ENCODE results near the gene DLG1.

The DLG1 gene

DNA sequence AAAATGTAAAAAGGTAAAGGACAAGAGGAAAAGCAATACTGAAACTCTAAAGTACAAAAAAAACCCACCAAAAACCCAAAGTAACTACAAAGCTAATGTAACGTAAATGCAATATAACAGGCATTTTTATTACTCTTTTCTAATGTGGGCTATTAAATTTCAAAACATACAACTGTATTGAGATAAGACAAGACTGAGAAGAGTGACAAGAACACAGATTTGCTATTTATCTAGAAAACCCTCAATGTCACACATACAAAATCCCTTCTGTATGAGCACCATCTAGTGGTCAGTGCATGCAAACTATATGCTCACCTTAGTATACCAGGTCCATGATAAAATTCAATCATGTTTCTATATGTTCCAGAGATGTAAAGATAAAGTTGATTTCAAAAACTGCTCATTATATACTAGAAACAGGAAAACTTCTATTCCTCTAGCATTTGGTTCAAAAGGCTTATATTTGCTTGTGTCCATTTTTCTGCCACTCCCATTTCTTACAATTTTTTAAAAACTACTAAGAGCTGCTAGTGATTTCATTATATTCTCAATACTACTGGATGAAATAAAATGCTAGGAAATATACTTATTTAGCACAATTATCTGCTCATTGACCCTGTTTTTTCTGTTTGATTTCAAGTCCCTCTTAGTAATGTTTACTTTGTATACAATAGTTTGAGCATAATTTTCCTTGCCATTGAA lies 111.4 kb downstream of the DLG1 start:
- TF ChIP-seq, protein P1, sequence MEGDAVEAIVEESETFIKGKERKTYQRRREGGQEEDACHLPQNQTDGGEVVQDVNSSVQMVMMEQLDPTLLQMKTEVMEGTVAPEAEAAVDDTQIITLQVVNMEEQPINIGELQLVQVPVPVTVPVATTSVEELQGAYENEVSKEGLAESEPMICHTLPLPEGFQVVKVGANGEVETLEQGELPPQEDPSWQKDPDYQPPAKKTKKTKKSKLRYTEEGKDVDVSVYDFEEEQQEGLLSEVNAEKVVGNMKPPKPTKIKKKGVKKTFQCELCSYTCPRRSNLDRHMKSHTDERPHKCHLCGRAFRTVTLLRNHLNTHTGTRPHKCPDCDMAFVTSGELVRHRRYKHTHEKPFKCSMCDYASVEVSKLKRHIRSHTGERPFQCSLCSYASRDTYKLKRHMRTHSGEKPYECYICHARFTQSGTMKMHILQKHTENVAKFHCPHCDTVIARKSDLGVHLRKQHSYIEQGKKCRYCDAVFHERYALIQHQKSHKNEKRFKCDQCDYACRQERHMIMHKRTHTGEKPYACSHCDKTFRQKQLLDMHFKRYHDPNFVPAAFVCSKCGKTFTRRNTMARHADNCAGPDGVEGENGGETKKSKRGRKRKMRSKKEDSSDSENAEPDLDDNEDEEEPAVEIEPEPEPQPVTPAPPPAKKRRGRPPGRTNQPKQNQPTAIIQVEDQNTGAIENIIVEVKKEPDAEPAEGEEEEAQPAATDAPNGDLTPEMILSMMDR (conservative IDR thresholded peaks at IDR 0.05), result peak; percentile 86
- H3K27ac ChIP-seq, result peak overlapping the region; percentile 37

DNA sequence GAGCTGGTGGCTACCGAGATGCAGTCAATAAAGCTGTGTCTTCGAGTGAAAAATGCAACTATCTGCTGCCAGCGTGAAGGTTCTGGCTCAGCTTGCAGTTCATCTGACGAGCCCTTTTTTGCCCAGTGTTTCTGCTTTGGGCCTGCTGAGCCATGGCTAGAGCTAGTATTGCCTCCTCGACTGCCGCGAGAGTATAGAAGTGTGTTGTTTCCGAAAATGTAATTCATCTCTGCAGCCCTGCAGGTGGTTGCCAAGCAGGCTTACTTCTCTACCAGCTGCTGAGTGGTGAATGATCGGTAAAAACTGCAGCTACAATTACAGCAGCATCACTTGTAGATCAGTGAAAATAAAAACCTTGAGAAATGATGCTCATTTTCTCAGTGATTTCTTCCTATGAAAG lies 114.8 kb downstream of the DLG1 start:
- TF ChIP-seq, protein P1 (conservative IDR thresholded peaks at IDR 0.05), result no peak

DNA sequence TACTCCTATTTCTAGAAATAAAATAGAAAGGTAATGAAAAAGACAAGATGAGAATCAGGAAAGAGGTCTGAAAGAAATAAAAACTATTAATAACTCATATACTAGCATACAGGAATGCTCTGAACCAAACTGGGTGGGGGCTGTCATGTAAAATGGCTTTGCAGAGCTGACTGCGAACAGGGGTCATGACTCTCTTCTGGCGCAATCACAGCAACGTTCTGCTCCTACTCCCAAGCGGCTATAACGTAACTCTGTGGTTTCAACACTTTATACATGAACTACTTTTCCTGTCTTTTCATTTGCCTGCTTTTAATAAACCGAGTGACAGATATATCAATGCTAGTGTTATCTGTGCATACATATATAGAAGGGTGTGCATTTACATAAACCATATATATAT lies 116.7 kb downstream of the DLG1 start:
- H3K27ac ChIP-seq, result no peak overlapping the region
- TF ChIP-seq, protein P1 (conservative IDR thresholded peaks at IDR 0.05), result no peak

More for the DNA sequence above, 114.8 kb downstream of the DLG1 start:
- H3K27ac ChIP-seq, result no peak overlapping the region

DNA sequence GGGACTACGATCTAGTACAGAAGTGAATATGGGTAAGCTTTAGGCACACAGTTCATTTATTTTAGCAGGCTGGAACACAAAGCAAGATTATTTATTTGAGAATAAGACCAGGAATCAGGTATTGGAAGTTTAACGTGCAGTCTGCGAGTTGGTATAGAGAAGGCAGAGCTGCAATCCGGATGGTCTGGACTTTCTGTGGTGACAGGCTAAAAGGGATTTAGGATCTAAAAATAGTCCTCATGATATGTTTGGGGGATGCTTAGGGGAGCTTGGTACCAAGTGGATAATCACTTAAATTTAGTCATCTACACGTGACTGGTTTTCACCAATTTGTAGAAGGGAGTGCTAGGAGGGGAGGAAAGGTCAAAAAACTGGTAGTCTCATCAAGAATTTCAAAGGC lies 119.4 kb downstream of the DLG1 start:
- H3K27ac ChIP-seq, result no peak overlapping the region
- TF ChIP-seq, protein P1 (conservative IDR thresholded peaks at IDR 0.05), result no peak

DNA sequence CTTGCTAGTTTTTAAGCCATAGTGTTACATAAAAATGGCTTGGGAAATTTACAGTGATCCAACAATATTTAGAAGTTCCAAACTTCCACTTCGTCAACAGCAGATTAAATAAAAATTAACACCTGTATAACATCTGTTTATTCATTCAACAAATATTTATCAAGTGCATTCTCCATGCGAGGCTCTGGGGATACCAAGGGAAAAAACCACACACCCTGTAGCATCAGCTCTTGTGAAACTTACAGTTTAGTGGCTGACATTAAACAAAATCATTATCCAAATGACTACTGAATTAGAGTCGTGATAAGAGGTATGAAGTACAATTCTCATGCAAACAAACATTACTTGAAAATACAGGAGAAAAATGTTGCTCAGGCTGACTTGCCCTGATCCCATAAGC lies 122.9 kb downstream of the DLG1 start:
- TF ChIP-seq, protein P1 (conservative IDR thresholded peaks at IDR 0.05), result no peak
- no peak overlapping the region for H3K27ac ChIP-seq

DNA sequence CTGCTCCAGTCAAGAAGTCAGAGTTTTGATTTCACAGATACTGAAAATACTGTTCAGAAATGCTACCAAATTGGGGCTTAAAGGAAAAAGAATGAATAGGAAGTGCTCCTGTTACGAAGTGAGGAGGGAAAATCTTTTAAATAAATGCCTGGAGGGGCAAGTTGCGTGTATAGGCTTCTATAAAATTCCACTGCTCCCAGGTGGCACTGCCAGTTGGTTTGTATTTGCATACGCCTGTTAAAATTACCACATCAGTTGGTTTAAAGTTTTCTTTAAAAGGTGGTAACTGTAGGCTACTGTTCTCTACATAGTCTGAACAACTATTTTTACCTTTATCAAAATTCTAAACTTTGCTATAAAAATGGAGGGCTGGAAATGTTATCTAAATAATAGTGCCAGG lies 123.5 kb downstream of the DLG1 start:
- no peak overlapping the region for H3K27ac ChIP-seq
- TF ChIP-seq, protein P1 (conservative IDR thresholded peaks at IDR 0.05), result no peak

DNA sequence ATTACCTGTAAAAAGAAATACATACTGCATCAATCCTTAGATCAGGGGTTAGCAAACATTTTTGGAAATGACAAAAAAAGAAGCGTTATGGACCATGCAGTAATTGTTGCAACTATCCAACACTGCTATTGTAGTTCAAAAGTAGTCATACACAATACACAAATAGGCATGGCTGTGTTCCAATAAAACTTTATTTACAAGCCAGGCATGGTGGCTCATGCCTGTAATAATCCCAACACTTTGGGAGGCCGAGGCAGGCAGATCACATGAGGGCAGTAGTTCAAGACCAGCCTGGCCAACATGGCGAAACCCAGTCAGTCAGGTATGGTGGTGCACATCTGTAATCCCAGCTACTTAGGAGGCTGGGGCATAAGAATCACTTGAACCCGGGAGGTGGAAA lies 124.8 kb downstream of the DLG1 start:
- H3K27ac ChIP-seq, result no peak overlapping the region
- TF ChIP-seq, protein P1 (conservative IDR thresholded peaks at IDR 0.05), result no peak

Data from VCaP (cell line).